ENCODE results near the gene GFRA4. TPM values are rescaled to one million over a fixed set of nuclear protein-coding genes. Genes with fewer than 3 reads are reported as not detected.

GFRA4 gene
- total RNA-seq, 2 donors from 2014 or later = not detected

- TF ChIP-seq, protein P1, sequence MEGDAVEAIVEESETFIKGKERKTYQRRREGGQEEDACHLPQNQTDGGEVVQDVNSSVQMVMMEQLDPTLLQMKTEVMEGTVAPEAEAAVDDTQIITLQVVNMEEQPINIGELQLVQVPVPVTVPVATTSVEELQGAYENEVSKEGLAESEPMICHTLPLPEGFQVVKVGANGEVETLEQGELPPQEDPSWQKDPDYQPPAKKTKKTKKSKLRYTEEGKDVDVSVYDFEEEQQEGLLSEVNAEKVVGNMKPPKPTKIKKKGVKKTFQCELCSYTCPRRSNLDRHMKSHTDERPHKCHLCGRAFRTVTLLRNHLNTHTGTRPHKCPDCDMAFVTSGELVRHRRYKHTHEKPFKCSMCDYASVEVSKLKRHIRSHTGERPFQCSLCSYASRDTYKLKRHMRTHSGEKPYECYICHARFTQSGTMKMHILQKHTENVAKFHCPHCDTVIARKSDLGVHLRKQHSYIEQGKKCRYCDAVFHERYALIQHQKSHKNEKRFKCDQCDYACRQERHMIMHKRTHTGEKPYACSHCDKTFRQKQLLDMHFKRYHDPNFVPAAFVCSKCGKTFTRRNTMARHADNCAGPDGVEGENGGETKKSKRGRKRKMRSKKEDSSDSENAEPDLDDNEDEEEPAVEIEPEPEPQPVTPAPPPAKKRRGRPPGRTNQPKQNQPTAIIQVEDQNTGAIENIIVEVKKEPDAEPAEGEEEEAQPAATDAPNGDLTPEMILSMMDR (IDR thresholded peaks at IDR 0.05) = no peak
- H3K27me3 ChIP-seq (replicated peaks; ENCODE audit: insufficient read depth) = no peaks in the 10 kb centered on the region
- no peak overlapping the region for H3K27ac ChIP-seq
- no peaks in the 10 kb centered on the region for H3K9me3 ChIP-seq
- H3K36me3 ChIP-seq = peaks cover 7% of the 10 kb centered on the region
- no peak for DNase-seq (ENCODE audit: low spot score)
- no peaks in the 10 kb centered on the region for H3K4me1 ChIP-seq (ENCODE audit: control insufficient read depth in 1 of 2, low read depth in 2 of 2)
- ATAC-seq (ENCODE audit: insufficient number of reproducible peaks, low FRiP score, low read depth) = no peak
- no peak overlapping the region for H3K4me3 ChIP-seq
Measured at GRCh38 chr20:3613821-3614440, 49.3 kb downstream of the GFRA4 start.

- Histone ChIP-seq H3K27ac (no peak overlapping the region), H3K4me3 (no peak overlapping the region), H3K36me3 (peaks cover 7% of the 10 kb centered on the region), H3K9me3 (no peaks in the 10 kb centered on the region), H3K27me3 (replicated peaks; ENCODE audit: insufficient read depth) (no peaks in the 10 kb centered on the region), H3K4me1 (ENCODE audit: control insufficient read depth in 1 of 2, low read depth in 2 of 2) (no peaks in the 10 kb centered on the region)
- ATAC-seq (ENCODE audit: insufficient number of reproducible peaks, low FRiP score, low read depth) = no peak
- TF ChIP-seq, protein P1 (IDR thresholded peaks at IDR 0.05) = no peak
- DNase-seq (ENCODE audit: low spot score) = no peak
Measured at GRCh38 chr20:3612795-3613572, 50.2 kb downstream of the GFRA4 start.

DNA sequence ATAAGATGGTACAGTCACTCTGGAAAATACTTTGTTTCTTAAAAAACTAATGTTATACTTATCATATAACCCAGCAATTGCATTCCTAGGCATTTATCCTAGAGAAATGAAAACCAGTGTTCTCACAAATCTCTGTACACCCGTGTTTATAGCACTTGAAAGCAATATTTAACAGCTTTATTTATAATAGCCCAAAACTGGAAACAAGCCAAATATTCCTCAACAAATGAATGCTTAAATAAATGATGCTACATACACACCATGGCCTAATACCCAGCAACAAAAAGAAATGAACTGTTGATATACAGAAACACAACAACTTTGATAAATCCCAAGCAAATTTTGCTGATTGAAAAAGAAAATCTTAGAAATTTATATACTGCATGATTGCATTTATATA, 51.3 kb downstream of the GFRA4 start:
- TF ChIP-seq, protein P1 (IDR thresholded peaks at IDR 0.05) = no peak
- Histone ChIP-seq H3K36me3 (peaks cover 10% of the 10 kb centered on the region), H3K4me1 (ENCODE audit: control insufficient read depth in 1 of 2, low read depth in 2 of 2) (no peaks in the 10 kb centered on the region), H3K9me3 (no peaks in the 10 kb centered on the region), H3K4me3 (no peak overlapping the region), H3K27me3 (replicated peaks; ENCODE audit: insufficient read depth) (no peaks in the 10 kb centered on the region), H3K27ac (no peak overlapping the region)
- DNase-seq (ENCODE audit: low spot score) (no peak), ATAC-seq (ENCODE audit: insufficient number of reproducible peaks, low FRiP score, low read depth) (no peak)

Other genes starting within 250 kb of the GFRA4 start
- 10 to 100 TPM; 25.0 to 32.9 TPM for gene ATRN, start 192.4 kb downstream of the GFRA4 start, total RNA-seq
- gene ADAM33, start 18.6 kb upstream of the GFRA4 start, total RNA-seq = 100 to 1,000 TPM; 113 to 177 TPM
- 10 to 100 TPM; 12.2 to 45.5 TPM for gene SIGLEC1, start 49.2 kb upstream of the GFRA4 start, total RNA-seq
- gene HSPA12B, start 69.3 kb upstream of the GFRA4 start, total RNA-seq = 1 to 10 TPM; 4.6 to 6.5 TPM
- 10 to 100 TPM in 1 of 2 donors, 1 to 10 TPM in 1; 7.8 to 20.4 TPM for gene ADISSP, start 104.4 kb upstream of the GFRA4 start, total RNA-seq
- under 1 TPM in 1 of 2 donors, not detected in 1; 0.27 TPM for gene SPEF1, start 118.0 kb upstream of the GFRA4 start, total RNA-seq
- 100 to 1,000 TPM in 1 of 2 donors, 10 to 100 TPM in 1; 97.2 to 114 TPM for gene CENPB, start 123.3 kb upstream of the GFRA4 start, total RNA-seq
- gene CDC25B, start 132.9 kb upstream of the GFRA4 start, total RNA-seq = 10 to 100 TPM; 28.4 to 41.8 TPM
- 10 to 100 TPM; 12.3 to 18.0 TPM for gene AP5S1, start 157.1 kb upstream of the GFRA4 start, total RNA-seq
- gene MAVS, start 183.4 kb upstream of the GFRA4 start, total RNA-seq = 10 to 100 TPM; 35.2 to 42.1 TPM
- 100 to 1,000 TPM in 1 of 2 donors, 10 to 100 TPM in 1; 58.3 to 113 TPM for gene PANK2, start 226.0 kb upstream of the GFRA4 start, total RNA-seq

Measured in thoracic aorta (tissue), 2 donors.